Endodermal cell (in vitro differentiated cells): ENCODE data around the gene DNAH5. TPM values are rescaled to one million over a fixed set of nuclear protein-coding genes. Genes with fewer than 3 reads are reported as not detected.

Experiments used
- DNase-seq: peaks from one replicate; pipeline ENCODE4 v3.0.0-alpha.2; 2017
- H3K27ac ChIP-seq: 2 replicates; pipeline ENCODE4 v1.5.1; 2013; ENCODE audit warnings: mild to moderate bottlenecking, low read depth, low read length, moderate library complexity
- H3K27me3 ChIP-seq: 2 replicates; pipeline ENCODE4 v1.6.1; 2013; ENCODE audit warnings: mild to moderate bottlenecking, low read length, moderate library complexity; ENCODE audit not compliant: insufficient read depth, control insufficient read depth, poor library complexity, severe bottlenecking
- H3K36me3 ChIP-seq: 2 replicates; pipeline ENCODE4 v1.7.0; 2013; ENCODE audit warnings: mild to moderate bottlenecking, low read length, moderate library complexity; ENCODE audit not compliant: control insufficient read depth, insufficient read depth
- H3K4me1 ChIP-seq: one replicate; pipeline ENCODE4 v1.7.0; 2013; ENCODE audit warnings: low read length; ENCODE audit not compliant: control insufficient read depth, insufficient read depth
- H3K4me3 ChIP-seq: 2 replicates; pipeline ENCODE4 v1.5.1; 2013; ENCODE audit warnings: mild to moderate bottlenecking, low read length, moderate library complexity
- H3K9ac ChIP-seq: 2 replicates; pipeline ENCODE4 v1.6.1; 2013; ENCODE audit warnings: mild to moderate bottlenecking, low read length, moderate library complexity; ENCODE audit not compliant: poor library complexity, severe bottlenecking; ENCODE audit errors: extremely low read depth
- H3K9me3 ChIP-seq: 2 replicates; pipeline ENCODE4 v1.6.1; 2013; ENCODE audit warnings: mild to moderate bottlenecking, low read length, moderate library complexity; ENCODE audit not compliant: control insufficient read depth
- H3K27ac Mint-ChIP-seq: 2 replicates; pipeline ENCODE4 v1.8.0; 2020; ENCODE audit warnings: mixed read lengths
- H3K27me3 Mint-ChIP-seq: 2 replicates; pipeline ENCODE4 v1.8.0; 2021; ENCODE audit warnings: mild to moderate bottlenecking, mixed read lengths; ENCODE audit not compliant: insufficient read depth
- H3K36me3 Mint-ChIP-seq: 2 replicates; pipeline ENCODE4 v1.8.0; 2020; ENCODE audit warnings: low read depth, mixed read lengths
- H3K4me1 Mint-ChIP-seq: 2 replicates; pipeline ENCODE4 v1.8.0; 2020; ENCODE audit warnings: mixed read lengths
- H3K4me3 Mint-ChIP-seq: 2 replicates; pipeline ENCODE4 v1.8.0; 2020; ENCODE audit warnings: mild to moderate bottlenecking, moderate library complexity, mixed read lengths
- H3K9me3 Mint-ChIP-seq: 2 replicates; pipeline ENCODE4 v1.8.0; 2020; ENCODE audit warnings: mild to moderate bottlenecking, mixed read lengths
- CTCF ChIP-seq: fragments of 200-600 bp; sonication (generic); conservative IDR thresholded peaks from 2 replicates; pipeline ENCODE4 v1.5.0; 2021; ENCODE audit warnings: antibody characterized with exemption, mild to moderate bottlenecking
- WGBS, 2 experiments: methylation state at CpG; one replicate each; pipeline versions ENCODE4 v1.1.5 to v1.1.7; 2013; ENCODE audit warnings: missing lambda C conversion rate in 2 of 2, mixed read lengths in 1 of 2; ENCODE audit not compliant: insufficient coverage in 1 of 2, insufficient read length in 1 of 2; 5-methylcytosine and 5-hydroxymethylcytosine counted together
- total RNA-seq, 2 donors: library from RNA; stranded (reverse); fragmentation: NEBNext Ultra II Directional in 1 of 2; extraction: Animal tissue kit (Norgen Biotek cat#: 25700) in 1 of 2; gene quantifications; 2 replicates in 1 of 2; 3 replicates in 1 of 2; pipeline ENCODE4 v1.2.1, GENCODE V29; 2021

Gene DNAH5
- total RNA-seq, 2 donors from 2014 or later: 0.84 to 1.8 TPM

GRCh38 chr5:13843175-13843846, 101.2 kb downstream of the DNAH5 start:
- TF ChIP-seq CTCF: no peak
- 81 to 96% methylated on average over 6 of the region's 6 CpGs for WGBS, 2 experiments
- peak overlapping the region; percentile 28 for H3K27ac Mint-ChIP-seq
- no peaks in the 10 kb centered on the region for H3K27me3 Mint-ChIP-seq
- H3K4me1 ChIP-seq: peaks cover 4% of the 10 kb centered on the region
- no peaks in the 10 kb centered on the region for H3K9me3 Mint-ChIP-seq
- H3K9ac ChIP-seq: peak overlapping the region; percentile 29
- no peaks in the 10 kb centered on the region for H3K27me3 ChIP-seq
- no peaks in the 10 kb centered on the region for H3K36me3 ChIP-seq
- H3K4me3 Mint-ChIP-seq: no peak overlapping the region
- H3K36me3 Mint-ChIP-seq: no peaks in the 10 kb centered on the region
- H3K9me3 ChIP-seq: no peaks in the 10 kb centered on the region
- H3K4me1 Mint-ChIP-seq: peaks cover 12% of the 10 kb centered on the region
- DNase-seq: peak; percentile 62
- H3K27ac ChIP-seq: no peak overlapping the region
- H3K4me3 ChIP-seq: peak overlapping the region; percentile 60

GRCh38 chr5:13833440-13833839, 111.0 kb downstream of the DNAH5 start:
- DNase-seq: no peak
- Mint-ChIP-seq H3K27me3 (no peaks in the 10 kb centered on the region), H3K9me3 (peaks cover 5% of the 10 kb centered on the region)

GRCh38 chr5:13831351-13831750, 113.1 kb downstream of the DNAH5 start:
- no peak overlapping the region for H3K4me3 ChIP-seq
- no peak for DNase-seq
- peaks cover 20% of the 10 kb centered on the region for H3K9me3 ChIP-seq
- no peaks in the 10 kb centered on the region for H3K27me3 ChIP-seq
- H3K36me3 Mint-ChIP-seq: peaks cover 15% of the 10 kb centered on the region
- peak; percentile 52 for TF ChIP-seq CTCF
- H3K27me3 Mint-ChIP-seq: no peaks in the 10 kb centered on the region
- H3K4me1 ChIP-seq: peaks cover 4% of the 10 kb centered on the region
- H3K27ac Mint-ChIP-seq: no peak overlapping the region
- H3K36me3 ChIP-seq: no peaks in the 10 kb centered on the region
- no peak overlapping the region for H3K27ac ChIP-seq
- H3K9ac ChIP-seq: no peak overlapping the region
- peaks cover 3% of the 10 kb centered on the region for H3K4me1 Mint-ChIP-seq
- WGBS, 2 experiments: 63 to 65% methylated on average over 3 of the region's 3 CpGs
- H3K9me3 Mint-ChIP-seq: peaks cover 25% of the 10 kb centered on the region
- no peak overlapping the region for H3K4me3 Mint-ChIP-seq

More at GRCh38 chr5:13833440-13833839, 111.0 kb downstream of the DNAH5 start:
- H3K27ac Mint-ChIP-seq: no peak overlapping the region
- 97% methylated on average over 2 of the region's 3 CpGs; no CpG with 5 or more reads in 1 of the 2 experiments for WGBS, 2 experiments
- no peak overlapping the region for H3K27ac ChIP-seq
- H3K36me3 Mint-ChIP-seq: peaks cover 3% of the 10 kb centered on the region
- peaks cover 5% of the 10 kb centered on the region for H3K9me3 ChIP-seq
- no peak overlapping the region for H3K9ac ChIP-seq
- H3K4me1 Mint-ChIP-seq: peaks cover 3% of the 10 kb centered on the region
- no peak overlapping the region for H3K4me3 Mint-ChIP-seq
- H3K4me3 ChIP-seq: no peak overlapping the region
- peaks cover 4% of the 10 kb centered on the region for H3K4me1 ChIP-seq
- TF ChIP-seq CTCF: peak; percentile 40
- no peaks in the 10 kb centered on the region for H3K27me3 ChIP-seq
- H3K36me3 ChIP-seq: no peaks in the 10 kb centered on the region
